ENCODE measurements around the gene NIT1.

DNA sequence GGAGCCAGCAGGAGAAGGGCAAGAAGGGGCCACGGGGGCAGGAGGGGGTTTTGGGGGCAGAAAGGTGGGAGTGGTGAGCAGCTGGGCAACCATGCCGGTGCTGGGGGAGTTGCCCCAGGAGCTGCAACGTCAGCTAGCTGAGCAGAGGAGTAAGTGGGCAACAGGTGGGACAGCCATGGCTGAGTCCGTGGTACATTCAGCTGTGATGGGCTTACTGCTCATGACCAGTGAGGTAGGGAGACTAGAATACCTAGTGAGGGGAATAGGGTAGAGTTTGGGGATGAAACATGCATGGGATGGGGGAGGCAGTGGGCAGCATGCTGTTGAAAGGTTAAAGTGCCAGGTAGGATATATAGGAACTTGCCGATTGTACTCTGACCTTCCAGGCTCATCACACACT, 43.7 kb downstream of the NIT1 start:
- TF ChIP-seq NR2C2 (CRISPR knock-in tag; IDR thresholded peaks at IDR 0.05; ENCODE audit: borderline replicate concordance) (no peak), POLR2AphosphoS5 (IDR thresholded peaks at IDR 0.05; ENCODE audit: low read depth, low read length) (no peak), POLR2A (IDR thresholded peaks at IDR 0.05; ENCODE audit: insufficient read depth in 1 of 2, low read depth in 2 of 2, low read length in 2 of 2) (no peak)
